ENCODE results near the gene ADAM12.

ADAM12 gene

DNA sequence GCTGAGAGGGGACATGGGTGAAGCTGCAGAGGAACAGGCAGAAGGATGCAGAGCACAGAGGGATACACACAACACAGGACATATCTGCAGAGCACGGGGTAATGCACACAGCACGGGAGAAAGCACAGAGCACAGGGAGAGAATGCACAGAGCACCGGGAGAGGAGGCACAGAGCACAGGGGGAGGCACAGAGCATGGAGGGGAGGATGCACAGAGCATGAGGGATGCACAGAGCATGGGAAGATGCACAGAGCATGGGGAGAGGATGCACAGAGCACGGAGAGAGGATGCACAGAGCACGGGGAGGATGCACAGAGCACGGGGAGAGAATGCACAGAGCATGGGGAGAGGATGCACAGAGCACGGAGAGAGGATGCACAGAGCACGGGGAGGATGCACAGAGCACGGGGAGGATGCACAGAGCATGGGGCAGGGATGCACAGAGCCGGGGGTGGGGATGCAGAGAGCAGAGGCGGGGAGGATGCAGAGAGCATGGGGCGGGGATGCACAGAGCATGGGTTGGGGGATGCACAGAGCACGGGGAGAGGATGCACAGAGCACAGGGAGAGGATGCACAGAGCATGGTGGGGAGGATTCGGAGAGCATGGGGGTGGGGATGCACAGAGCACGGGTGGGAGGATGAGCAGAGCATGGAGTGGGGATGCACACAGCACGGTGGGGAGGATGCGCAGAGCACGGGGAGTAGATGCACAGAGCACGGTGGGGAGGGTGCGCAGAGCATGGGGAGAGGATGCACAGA is 230.0 kb downstream of the ADAM12 start:
- no peak for TF ChIP-seq CTCF (IDR thresholded peaks at IDR 0.05; ENCODE audit: control insufficient read depth, extremely low read depth, insufficient read depth)
- no peak for DNase-seq (ENCODE audit: low read depth)

DNA sequence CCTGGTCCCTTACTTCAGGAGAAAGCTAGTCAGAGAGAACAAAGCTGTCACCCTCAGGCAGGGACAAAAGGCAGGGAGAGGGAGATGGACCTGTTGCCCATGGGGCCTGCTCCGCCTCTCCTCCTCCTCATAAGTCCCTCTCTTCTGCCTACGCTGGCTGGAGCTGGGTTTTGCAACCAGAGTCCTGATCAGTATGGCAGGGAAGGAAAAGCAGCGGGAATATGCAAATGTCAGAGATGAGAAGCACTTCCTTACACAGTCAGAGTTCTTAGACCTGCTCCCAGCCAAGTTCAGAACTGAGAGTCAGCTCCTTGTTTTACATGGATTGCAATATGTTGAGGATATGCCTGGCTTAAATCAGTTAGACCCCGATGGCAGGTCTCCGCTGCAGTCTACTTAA is 231.1 kb downstream of the ADAM12 start:
- no peak for TF ChIP-seq CTCF (IDR thresholded peaks at IDR 0.05; ENCODE audit: control insufficient read depth, extremely low read depth, insufficient read depth)
- no peak for DNase-seq (ENCODE audit: low read depth)

More for the DNA sequence above, 230.0 kb downstream of the ADAM12 start:
- no peak overlapping the region for H3K4me3 ChIP-seq (ENCODE audit: low read depth, low read length)

GRCh38 chr10:126156503-126156902 is 231.8 kb downstream of the ADAM12 start:
- H3K4me3 ChIP-seq (ENCODE audit: low read depth, low read length): no peak overlapping the region
- no peak for TF ChIP-seq CTCF (IDR thresholded peaks at IDR 0.05; ENCODE audit: control insufficient read depth, extremely low read depth, insufficient read depth)
- DNase-seq (ENCODE audit: low read depth): no peak

More for the DNA sequence above, 231.1 kb downstream of the ADAM12 start:
- no peak overlapping the region for H3K4me3 ChIP-seq (ENCODE audit: low read depth, low read length)

DNA sequence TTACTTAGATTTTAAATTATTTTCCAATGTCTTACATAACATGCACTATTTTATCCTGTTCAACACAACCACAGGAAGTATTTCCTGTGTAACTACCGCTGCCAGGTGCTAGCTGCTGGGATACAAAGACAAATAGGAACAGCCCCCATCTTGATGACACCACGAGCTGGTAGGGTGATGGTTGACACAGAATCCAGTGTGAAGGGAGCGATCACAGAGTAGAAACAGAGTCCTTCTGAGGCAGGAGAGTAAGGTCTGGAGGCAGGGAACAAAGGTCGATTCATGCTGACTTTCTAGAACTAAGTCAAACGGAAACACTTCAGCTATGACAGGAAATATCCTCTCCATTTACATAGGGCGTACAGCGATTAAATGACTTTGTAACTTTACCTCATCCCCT is 232.3 kb downstream of the ADAM12 start:
- DNase-seq (ENCODE audit: low read depth): no peak
- no peak overlapping the region for H3K4me3 ChIP-seq (ENCODE audit: low read depth, low read length)
- no peak for TF ChIP-seq CTCF (IDR thresholded peaks at IDR 0.05; ENCODE audit: control insufficient read depth, extremely low read depth, insufficient read depth)

DNA sequence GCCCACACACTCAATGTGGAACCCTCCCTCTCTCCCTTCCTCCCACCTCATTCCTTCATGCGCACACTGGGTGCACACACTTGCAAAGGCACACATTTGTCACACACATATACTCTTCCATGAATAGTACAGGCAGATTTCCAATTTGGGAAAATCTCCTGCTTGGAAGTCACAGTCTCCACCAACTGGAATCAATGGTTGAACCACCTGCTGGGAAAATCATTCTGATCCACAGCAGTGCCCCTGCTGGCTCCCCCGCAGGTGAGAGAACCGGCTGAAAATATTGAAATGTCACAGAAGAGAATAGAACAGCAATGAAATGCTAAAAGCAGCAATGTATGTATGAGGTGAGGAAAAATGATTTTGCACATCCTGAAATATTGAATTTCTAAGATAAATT is 232.7 kb downstream of the ADAM12 start:
- no peak for DNase-seq (ENCODE audit: low read depth)
- H3K4me3 ChIP-seq (ENCODE audit: low read depth, low read length): no peak overlapping the region
- TF ChIP-seq CTCF (IDR thresholded peaks at IDR 0.05; ENCODE audit: control insufficient read depth, extremely low read depth, insufficient read depth): no peak

DNA sequence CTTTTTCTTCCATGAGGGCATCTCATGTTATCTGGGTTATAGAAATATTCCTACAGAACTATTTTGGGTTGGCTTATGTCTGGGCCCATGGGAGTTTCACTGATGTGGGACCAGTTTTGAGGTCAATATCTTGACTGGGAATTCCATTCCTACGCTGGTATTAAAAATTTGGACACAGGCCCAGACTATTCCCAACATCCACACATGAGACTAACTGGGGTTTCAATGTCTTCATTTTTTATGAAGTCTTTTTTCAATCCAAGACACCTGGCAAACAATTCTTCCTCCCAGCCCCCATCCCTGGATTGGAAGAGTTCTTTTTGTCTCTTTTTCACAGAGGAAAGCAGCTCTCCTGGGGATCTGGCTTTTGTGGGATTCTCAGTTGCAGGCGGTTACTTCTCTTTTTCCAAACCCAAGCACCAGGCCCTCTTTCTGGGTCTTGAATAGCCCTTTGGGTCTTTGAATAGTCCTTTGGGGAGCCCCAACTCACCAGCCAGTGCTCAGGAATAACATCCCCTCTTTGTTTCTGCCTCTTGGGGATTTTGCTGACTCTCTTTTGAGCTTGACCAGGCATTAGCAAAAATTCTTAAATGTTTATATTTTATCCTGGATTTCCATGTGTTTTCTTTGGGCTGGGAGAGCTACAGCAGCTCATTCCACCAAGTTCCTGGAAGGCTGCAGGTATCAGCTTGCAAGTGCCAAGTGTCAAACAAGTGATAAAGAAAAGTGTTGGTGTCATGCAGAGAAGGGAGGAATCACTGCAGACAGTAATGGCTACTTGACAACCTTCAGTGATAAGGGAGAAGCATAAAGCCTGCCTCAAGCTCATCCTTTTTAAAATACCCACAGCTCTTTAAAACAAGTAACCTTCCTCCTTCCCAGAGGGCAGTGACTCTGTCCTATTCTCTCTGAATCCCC is 234.3 kb downstream of the ADAM12 start:
- TF ChIP-seq CTCF (IDR thresholded peaks at IDR 0.05; ENCODE audit: control insufficient read depth, extremely low read depth, insufficient read depth): no peak
- no peak overlapping the region for H3K4me3 ChIP-seq (ENCODE audit: low read depth, low read length)
- DNase-seq (ENCODE audit: low read depth): no peak

All from LNCaP clone FGC (cell line).